KBM-7 (cell line): ENCODE measurements around the gene KRTAP9-1.
"Not testable (repeated sequence)": the region's sequence is repeated elsewhere in the genome, so short reads cannot be mapped to it uniquely, and the experiment has no call there.

ENCODE experiments used
- DNase-seq: peaks from one replicate; pipeline ENCODE4 v3.0.0-alpha.2; 2015
- in situ Hi-C: fragments of 300-500 bp; cut with MboI; formaldehyde crosslinking; loops from 2 replicates; pipeline ENCODE4 v1.14.3; 2020; ENCODE audit warnings: low sequenced_read_pairs, low pct_unique_long_range_greater_than_20kb, mixed read lengths

KRTAP9-1 gene

DNA sequence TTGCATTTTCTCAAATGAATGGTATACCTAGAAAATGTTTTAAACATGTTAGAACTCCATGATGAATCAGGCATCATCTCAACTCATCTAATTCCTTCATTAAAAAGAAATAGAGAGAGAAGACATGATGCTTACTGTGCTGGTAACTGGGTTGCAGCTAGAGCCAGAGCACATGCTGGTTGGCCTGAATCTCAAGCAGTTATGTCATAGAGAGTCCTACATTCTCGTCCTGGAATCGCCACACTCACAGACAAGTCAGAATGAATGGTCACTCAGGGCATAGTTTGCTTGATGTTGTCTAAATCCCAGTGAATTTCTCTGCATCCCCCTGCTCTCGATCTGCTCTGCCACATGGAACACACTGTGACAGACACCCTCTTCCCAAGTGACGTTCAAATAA, 47.4 kb downstream of the KRTAP9-1 start:
- DNase-seq, in situ Hi-C loops: not testable (repeated sequence)

- in situ Hi-C loops, result not testable (repeated sequence)
These were observed 48.3 kb downstream of the KRTAP9-1 start, which contains the start of gene KRTAP9-8 for GRCh38 chr17:41237949-41238437. Gene KRTAP9-8, plus strand, starts transcription at chr17:41237999. Its CDS starts 53 bp downstream, at chr17:41238052.

More at GRCh38 chr17:41237949-41238437, 48.3 kb downstream of the KRTAP9-1 start, which contains the start of gene KRTAP9-8:
- DNase-seq, result not testable (repeated sequence)
